Measurements from ENCODE around the gene SUN5.
"Not testable (repeated sequence)": the region's sequence is repeated elsewhere in the genome, so short reads cannot be mapped to it uniquely, and the experiment has no call there.

- TF ChIP-seq CTCF (IDR thresholded peaks at IDR 0.05; ENCODE audit: poor library complexity); EZH2phosphoT487 (IDR thresholded peaks at IDR 0.05; ENCODE audit: low read depth, severe bottlenecking, unreplicated experiment); EZH2 (IDR thresholded peaks at IDR 0.05; ENCODE audit: borderline replicate concordance): not testable (repeated sequence)
Observed at GRCh38 chr20:32950539-32950938, 53.7 kb downstream of the SUN5 start.

Measured in hepatocyte (in vitro differentiated cells).